Measurements from ENCODE around the gene CUZD1. TPM values are rescaled to one million over a fixed set of nuclear protein-coding genes. Genes with fewer than 3 reads are reported as not detected.
"Not testable (repeated sequence)": the region's sequence is repeated elsewhere in the genome, so short reads cannot be mapped to it uniquely, and the experiment has no call there.

CUZD1 gene
- total RNA-seq, 1 experiment from 2014 or later, result 2.1 TPM

GRCh38 chr10:122863216-122864193, 17.8 kb upstream of the CUZD1 start:
- TF ChIP-seq, protein P1, sequence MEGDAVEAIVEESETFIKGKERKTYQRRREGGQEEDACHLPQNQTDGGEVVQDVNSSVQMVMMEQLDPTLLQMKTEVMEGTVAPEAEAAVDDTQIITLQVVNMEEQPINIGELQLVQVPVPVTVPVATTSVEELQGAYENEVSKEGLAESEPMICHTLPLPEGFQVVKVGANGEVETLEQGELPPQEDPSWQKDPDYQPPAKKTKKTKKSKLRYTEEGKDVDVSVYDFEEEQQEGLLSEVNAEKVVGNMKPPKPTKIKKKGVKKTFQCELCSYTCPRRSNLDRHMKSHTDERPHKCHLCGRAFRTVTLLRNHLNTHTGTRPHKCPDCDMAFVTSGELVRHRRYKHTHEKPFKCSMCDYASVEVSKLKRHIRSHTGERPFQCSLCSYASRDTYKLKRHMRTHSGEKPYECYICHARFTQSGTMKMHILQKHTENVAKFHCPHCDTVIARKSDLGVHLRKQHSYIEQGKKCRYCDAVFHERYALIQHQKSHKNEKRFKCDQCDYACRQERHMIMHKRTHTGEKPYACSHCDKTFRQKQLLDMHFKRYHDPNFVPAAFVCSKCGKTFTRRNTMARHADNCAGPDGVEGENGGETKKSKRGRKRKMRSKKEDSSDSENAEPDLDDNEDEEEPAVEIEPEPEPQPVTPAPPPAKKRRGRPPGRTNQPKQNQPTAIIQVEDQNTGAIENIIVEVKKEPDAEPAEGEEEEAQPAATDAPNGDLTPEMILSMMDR (conservative IDR thresholded peaks at IDR 0.05; ENCODE audit: low read depth, low read length), result no peak
- TF ChIP-seq EZH2 (IDR thresholded peaks at IDR 0.05; ENCODE audit: borderline replicate concordance, low read depth, low read length, poor library complexity, severe bottlenecking), result no peak
- Histone ChIP-seq H3K4me3 (ENCODE audit: low read depth, low read length, poor library complexity, severe bottlenecking) (no peak overlapping the region), H3K36me3 (ENCODE audit: insufficient read depth, low read length, poor library complexity, severe bottlenecking) (no peaks in the 10 kb centered on the region), H3K27ac (ENCODE audit: low read depth, low read length, poor library complexity, severe bottlenecking) (no peak overlapping the region), H3K9me3 (ENCODE audit: low read depth, low read length, poor library complexity, severe bottlenecking) (no peaks in the 10 kb centered on the region), H3K27me3 (replicated peaks; ENCODE audit: insufficient read depth, low read depth, low read length, poor library complexity) (no peaks in the 10 kb centered on the region), H3K4me1 (ENCODE audit: insufficient read depth, low read length, poor library complexity, severe bottlenecking) (no peaks in the 10 kb centered on the region)
- no TSS peak for BruUV-seq (replicated peaks)
- POLR2A ChIA-PET (ENCODE audit: low non-redundant PET), result no interaction called here
- no peak for DNase-seq (ENCODE audit: low spot score)
- intact Hi-C loops (cut with micrococcal nuclease; ENCODE audit: unreplicated experiment), result no loop called here
- CTCF ChIA-PET, result no interaction called here

- no peaks in the 10 kb centered on the region for H3K4me1 ChIP-seq (ENCODE audit: insufficient read depth, low read length, poor library complexity, severe bottlenecking)
- CTCF ChIA-PET, result no interaction called here
- intact Hi-C loops (cut with micrococcal nuclease; ENCODE audit: unreplicated experiment), result no loop called here
- no peaks in the 10 kb centered on the region for H3K9me3 ChIP-seq (ENCODE audit: low read depth, low read length, poor library complexity, severe bottlenecking)
- H3K27ac ChIP-seq (ENCODE audit: low read depth, low read length, poor library complexity, severe bottlenecking), result no peak overlapping the region
- TF ChIP-seq, protein P1 (conservative IDR thresholded peaks at IDR 0.05; ENCODE audit: low read depth, low read length), result no peak
- no peak for TF ChIP-seq EZH2 (IDR thresholded peaks at IDR 0.05; ENCODE audit: borderline replicate concordance, low read depth, low read length, poor library complexity, severe bottlenecking)
- H3K27me3 ChIP-seq (replicated peaks; ENCODE audit: insufficient read depth, low read depth, low read length, poor library complexity), result no peaks in the 10 kb centered on the region
- BruUV-seq (replicated peaks), result no TSS peak
- POLR2A ChIA-PET (ENCODE audit: low non-redundant PET), result no interaction called here
- no peak for DNase-seq (ENCODE audit: low spot score)
- H3K36me3 ChIP-seq (ENCODE audit: insufficient read depth, low read length, poor library complexity, severe bottlenecking), result no peaks in the 10 kb centered on the region
- no peak overlapping the region for H3K4me3 ChIP-seq (ENCODE audit: low read depth, low read length, poor library complexity, severe bottlenecking)
Observed at GRCh38 chr10:122861711-122862161, 16.1 kb upstream of the CUZD1 start.

- DNase-seq (ENCODE audit: low spot score), result no peak
- no peaks in the 10 kb centered on the region for H3K4me1 ChIP-seq (ENCODE audit: insufficient read depth, low read length, poor library complexity, severe bottlenecking)
- H3K9me3 ChIP-seq (ENCODE audit: low read depth, low read length, poor library complexity, severe bottlenecking), result no peaks in the 10 kb centered on the region
- CTCF ChIA-PET, result no interaction called here
- no peaks in the 10 kb centered on the region for H3K36me3 ChIP-seq (ENCODE audit: insufficient read depth, low read length, poor library complexity, severe bottlenecking)
- H3K27me3 ChIP-seq (replicated peaks; ENCODE audit: insufficient read depth, low read depth, low read length, poor library complexity), result no peaks in the 10 kb centered on the region
- TF ChIP-seq, protein P1 (conservative IDR thresholded peaks at IDR 0.05; ENCODE audit: low read depth, low read length), result no peak
- TF ChIP-seq EZH2 (IDR thresholded peaks at IDR 0.05; ENCODE audit: borderline replicate concordance, low read depth, low read length, poor library complexity, severe bottlenecking), result no peak
- intact Hi-C loops (cut with micrococcal nuclease; ENCODE audit: unreplicated experiment), result no loop called here
- no peak overlapping the region for H3K27ac ChIP-seq (ENCODE audit: low read depth, low read length, poor library complexity, severe bottlenecking)
- H3K4me3 ChIP-seq (ENCODE audit: low read depth, low read length, poor library complexity, severe bottlenecking), result no peak overlapping the region
- POLR2A ChIA-PET (ENCODE audit: low non-redundant PET), result no interaction called here
- no TSS peak for BruUV-seq (replicated peaks)
Observed at GRCh38 chr10:122859527-122859926, 13.9 kb upstream of the CUZD1 start.

- DNase-seq (ENCODE audit: low spot score); H3K27me3 ChIP-seq (replicated peaks; ENCODE audit: insufficient read depth, low read depth, low read length, poor library complexity); POLR2A ChIA-PET (ENCODE audit: low non-redundant PET); H3K4me1 ChIP-seq (ENCODE audit: insufficient read depth, low read length, poor library complexity, severe bottlenecking); BruUV-seq (replicated peaks); H3K36me3 ChIP-seq (ENCODE audit: insufficient read depth, low read length, poor library complexity, severe bottlenecking); CTCF ChIA-PET; H3K4me3 ChIP-seq (ENCODE audit: low read depth, low read length, poor library complexity, severe bottlenecking); H3K9me3 ChIP-seq (ENCODE audit: low read depth, low read length, poor library complexity, severe bottlenecking); intact Hi-C loops (cut with micrococcal nuclease; ENCODE audit: unreplicated experiment); H3K27ac ChIP-seq (ENCODE audit: low read depth, low read length, poor library complexity, severe bottlenecking): not testable (repeated sequence)
Observed at GRCh38 chr10:122858042-122858441, 12.4 kb upstream of the CUZD1 start.
